K562 (cell line): ENCODE results near the gene CTNNB1. TPM values are rescaled to one million over a fixed set of nuclear protein-coding genes. Genes with fewer than 3 reads are reported as not detected.

Experiments used
- ATAC-seq: fragments of 200-7000 bp; cut with Tn5 transposase; 3 replicates; pipeline ENCODE4 v1.9.1; 2020; ENCODE audit warnings: moderate library complexity
- BruUV-seq: library from RNA; stranded (reverse); fragments of 400-500 nt; replicated peaks from 2 replicates; lab custom pipeline; 2021; lab: Mats Ljungman, UMichigan
- CTCF ChIA-PET: fragments of 300-600 bp; formaldehyde crosslinking; extraction: SDS; loops from one replicate; lab custom pipeline; 2021; ENCODE audit warnings: low intra/inter-chr PET ratio; lab: Yijun Ruan, JAX
- POLR2A ChIA-PET: fragments of 300-600, 350-650 bp; sonication (Branson Sonifier 250); formaldehyde crosslinking; extraction: SDS; loops from one replicate; lab custom pipeline; 2021; ENCODE audit warnings: antibody characterized with exemption, inconsistent platforms; lab: Yijun Ruan, JAX
- DNase-seq, 4 experiments: peaks; one replicate each; pipeline versions ENCODE4 v3.0.0 to v3.0.0-alpha.2; 2011 to 2018; ENCODE audit warnings: low spot score in 3 of 4, mixed read lengths in 3 of 4; ENCODE audit errors: extremely low read depth in 1 of 4
- FAIRE-seq: peaks from 2 replicates; lab custom pipeline; 2011; peaks lifted over from hg19 to GRCh38; lab: Jason Lieb, UNC
- H2AFZ ChIP-seq: 2 replicates; pipeline ENCODE4 v1.6.0; 2011; ENCODE audit warnings: low read depth, low read length, control low read depth, inconsistent platforms
- H3K27ac ChIP-seq: fragments of 200-600 bp; 3 replicates; pipeline ENCODE4 v1.8.0; 2011; ENCODE audit warnings: low read depth, mild to moderate bottlenecking, control low read depth, inconsistent platforms, low read length, moderate library complexity, mixed read lengths; ENCODE audit errors: extremely low read depth
- H3K27me3 ChIP-seq, 2 experiments: fragments of 300-600 bp in 1 of 2; 2 replicates in 1 of 2; 3 replicates in 1 of 2; pipeline versions ENCODE4 v1.6.0 to v1.8.0; 2011; ENCODE audit warnings: inconsistent platforms in 2 of 2, low read length in 2 of 2, mild to moderate bottlenecking in 1 of 2, mixed read lengths in 1 of 2, moderate library complexity in 1 of 2; ENCODE audit not compliant: control insufficient read depth in 2 of 2, insufficient read depth in 2 of 2
- H3K36me3 ChIP-seq: fragments of 300-600 bp; 3 replicates; pipeline ENCODE4 v1.8.0; 2011; ENCODE audit warnings: mild to moderate bottlenecking, low read length, inconsistent platforms; ENCODE audit not compliant: control insufficient read depth, insufficient read depth
- H3K4me1 ChIP-seq, 2 experiments: fragments of 200-600 bp in 1 of 2; replicated peaks in 1 of 2; 2 replicates in 1 of 2; 3 replicates in 1 of 2; pipeline versions ENCODE4 v1.5.1 to v1.8.0; 2011; ENCODE audit warnings: inconsistent platforms in 2 of 2, low read length in 2 of 2, mild to moderate bottlenecking in 1 of 2, mixed read lengths in 1 of 2, moderate library complexity in 1 of 2; ENCODE audit not compliant: control insufficient read depth in 2 of 2, insufficient read depth in 2 of 2
- H3K4me2 ChIP-seq: 2 replicates; pipeline ENCODE4 v1.6.1; 2011; ENCODE audit warnings: low read length, control low read depth, inconsistent platforms, mixed read lengths; ENCODE audit not compliant: insufficient read depth
- H3K4me3 ChIP-seq: fragments of 200-600 bp; sonication (generic), shearing (Covaris generic); 2 replicates; pipeline ENCODE4 v1.5.1; 2016; ENCODE audit warnings: control low read depth, inconsistent platforms
- H3K79me2 ChIP-seq: fragments of 200-600 bp; 3 replicates; pipeline ENCODE4 v1.8.0; 2011; ENCODE audit warnings: low read length, inconsistent platforms; ENCODE audit not compliant: control insufficient read depth, insufficient read depth
- H3K9ac ChIP-seq, 2 experiments: 2 replicates each; pipeline versions ENCODE4 v1.6.0 to v1.6.1; 2011; ENCODE audit warnings: low read depth in 2 of 2, low read length in 2 of 2, control low read depth in 1 of 2, inconsistent platforms in 1 of 2, mild to moderate bottlenecking in 1 of 2, mixed read lengths in 1 of 2; ENCODE audit not compliant: insufficient read depth in 1 of 2
- H3K9me1 ChIP-seq: one replicate; pipeline ENCODE4 v1.6.0; 2011; ENCODE audit warnings: inconsistent platforms, mild to moderate bottlenecking, low read length, moderate library complexity; ENCODE audit not compliant: control insufficient read depth, insufficient read depth
- H3K9me3 ChIP-seq: replicated peaks from 2 replicates; pipeline ENCODE4 v1.5.1; 2011; ENCODE audit warnings: low read depth, low read length, inconsistent platforms; ENCODE audit not compliant: control insufficient read depth, insufficient read depth
- H4K20me1 ChIP-seq: replicated peaks from 2 replicates; pipeline ENCODE4 v1.6.1; 2011; ENCODE audit warnings: low read length, inconsistent platforms, mixed read lengths; ENCODE audit not compliant: control insufficient read depth, insufficient read depth
- POLR2G ChIP-seq: fragments of 200-400 bp; formaldehyde crosslinking; IDR thresholded peaks from 2 replicates; pipeline ENCODE4 v1.6.1; 2017; ENCODE audit warnings: low read depth, mild to moderate bottlenecking, antibody characterized with exemption, low read length, moderate library complexity
- SMARCB1 ChIP-seq: IDR thresholded peaks from 2 replicates; pipeline ENCODE4 v1.6.1; 2011; ENCODE audit warnings: improper control_type of control experiment, low read depth; ENCODE audit not compliant: insufficient read length
- TAF1 ChIP-seq: IDR thresholded peaks from 2 replicates; pipeline ENCODE4 v1.6.1; 2011; ENCODE audit warnings: mild to moderate bottlenecking, low read length, moderate library complexity; ENCODE audit not compliant: insufficient read depth, control insufficient read depth, severe bottlenecking; ENCODE audit errors: extremely low read depth
- TAF7 ChIP-seq: fragments of 450-650 bp; IDR thresholded peaks from 2 replicates; pipeline ENCODE4 v1.6.1; 2016; ENCODE audit warnings: missing genetic modification characterization, missing compliant biosample characterization
- ZNF140 ChIP-seq: fragments of 250-450 bp; sonication (Bioruptor Pico); IDR thresholded peaks from 2 replicates; pipeline ENCODE4 v1.8.0; 2021; ENCODE audit warnings: moderate library complexity, mild to moderate bottlenecking, inconsistent platforms
- ZNF584 ChIP-seq: fragments of 200-800 bp; sonication (Bioruptor generic); IDR thresholded peaks from 2 replicates; pipeline ENCODE4 v1.6.1; 2016; ENCODE audit warnings: low read depth, mild to moderate bottlenecking, missing genetic modification characterization, missing compliant biosample characterization
- WGBS: fragments of 100-300 bp; shearing (Covaris generic); methylation state at CpG from one replicate; pipeline ENCODE4 v1.1.6; 2016; ENCODE audit warnings: low coverage, mixed read lengths; ENCODE audit not compliant: insufficient coverage; ENCODE audit errors: missing lambda C conversion rate; 5-methylcytosine and 5-hydroxymethylcytosine counted together
- in situ Hi-C: fragments of 300-500 bp; cut with MboI; formaldehyde crosslinking; loops from 4 replicates; pipeline ENCODE4 v1.15.0; 2018; ENCODE audit warnings: inconsistent platforms, mixed read lengths
- intact Hi-C: fragments of 100-400 bp; cut with micrococcal nuclease; formaldehyde crosslinking; loops from 2 replicates; pipeline ENCODE4 v1.14.2; 2022
- polyA plus RNA-seq, 8 experiments: library from polyadenylated mRNA; depleted of rRNA in 4 of 8; stranded (reverse) in 5 of 8; unstranded in 3 of 8; fragments of >200 nt; fragmentation: Nextera tagmentation in 2 of 8; fragmentation: Illumina TruSeq in 1 of 8; extraction: Ambion mirVana in 2 of 8; extraction: Trizol in 1 of 8; gene quantifications; 2 replicates each; pipeline versions ENCODE4 v1.2.1 to v1.2.3, GENCODE V29; 2011 to 2014; ENCODE audit warnings: inconsistent platforms in 1 of 8, missing spikeins in 1 of 8
- total RNA-seq, 7 experiments: library from RNA; depleted of rRNA in 6 of 7; stranded (reverse); fragments of >200 nt in 6 of 7; fragmentation: Illumina TruSeq in 2 of 7; extraction: Trizol in 2 of 7; gene quantifications; 2 replicates each; pipeline versions ENCODE4 v1.2.1 to v1.2.3, GENCODE V29; 2011 to 2021; ENCODE audit warnings: low replicate concordance in 1 of 7

The CTNNB1 gene
- total and polyA plus RNA-seq, 9 of the 15 experiments (the other 6 are each of a cell fraction or from before 2014, with no cell fraction given), result 44.3 to 193 (median 154) TPM

- Histone ChIP-seq H3K27ac (no peak overlapping the region), H3K4me2 (no peak overlapping the region), H3K9me1 (no peaks in the 10 kb centered on the region), H3K9ac (no peak overlapping the region), H3K4me1 (no peaks in the 10 kb centered on the region), H3K79me2 (no peaks in the 10 kb centered on the region), H3K27me3 (peaks cover 16 to 21% of the 10 kb centered on the region in 2 experiments; a peak in 4 of 5 replicates), H3K36me3 (no peaks in the 10 kb centered on the region), H3K4me3 (no peak overlapping the region), H3K9me3 (no peaks in the 10 kb centered on the region), H4K20me1 (no peaks in the 10 kb centered on the region), H2AFZ (no peak overlapping the region)
- POLR2A ChIA-PET, result interaction anchor here (0.8 kb wide), 1 partner anchor 8 kb away, joined by 3 read pairs; no protein-coding TSS in a partner anchor
- intact Hi-C loops, result no loop called here
- no peak for FAIRE-seq
- ATAC-seq, result no peak
- in situ Hi-C loops, result no loop called here
- no peak for DNase-seq
- CTCF ChIA-PET, result no interaction called here
- BruUV-seq, result no TSS peak
- whole genome bisulfite sequencing, result under 1% methylated on average over 4 of the region's 4 CpGs
- TF ChIP-seq ZNF584 (CRISPR knock-in tag), result no peak
- no peak for TF ChIP-seq TAF7 (tag)
Observed at GRCh38 chr3:41258239-41258800, 59.0 kb downstream of the CTNNB1 start.

- Histone ChIP-seq H3K36me3 (no peaks in the 10 kb centered on the region), H3K9me1 (no peaks in the 10 kb centered on the region), H3K4me2 (no peak overlapping the region), H3K27ac (no peak overlapping the region), H3K4me1 (no peaks in the 10 kb centered on the region), H3K4me3 (no peak overlapping the region), H3K9ac (no peak overlapping the region), H3K9me3 (no peaks in the 10 kb centered on the region), H4K20me1 (no peaks in the 10 kb centered on the region), H3K79me2 (no peaks in the 10 kb centered on the region), H3K27me3 (peaks cover 16 to 25% of the 10 kb centered on the region in 2 experiments; a peak in 4 of 5 replicates), H2AFZ (no peak overlapping the region)
- in situ Hi-C loops, result no loop called here
- BruUV-seq, result no TSS peak
- DNase-seq, result no peak
- ChIA-PET CTCF (no interaction called here), POLR2A (no interaction called here)
- FAIRE-seq, result no peak
- WGBS, result 0% methylated on average over 1 of the region's 1 CpG
- intact Hi-C loops, result no loop called here
- ATAC-seq, result no peak
- TF ChIP-seq TAF1 (no peak), SMARCB1 (no peak), POLR2G (no peak), ZNF140 (CRISPR knock-in tag) (no peak)
Observed at GRCh38 chr3:41259449-41260062, 60.3 kb downstream of the CTNNB1 start.
